Gastrocnemius medialis (tissue), 4 donors: ENCODE results near the gene HOMEZ.

Experiments
- POLR2A ChIP-seq, 2 donors: fragments of 450-650 bp; IDR thresholded peaks; one replicate each; pipeline ENCODE4 v1.6.1; 2017; ENCODE audit warnings: antibody characterized with exemption in 2 of 2, mild to moderate bottlenecking in 2 of 2, moderate library complexity in 2 of 2
- TF ChIP-seq, protein P1 (sequence below), 5 experiments: fragments of 450-650 bp in 3 of 5; fragments of 200-600 bp in 2 of 5; sonication (generic) in 2 of 5; IDR thresholded peaks in 4 of 5; conservative IDR thresholded peaks in 1 of 5; 1 replicate in 4 of 5; 2 replicates in 1 of 5; pipeline ENCODE4 v1.5.1; 2016 to 2019; ENCODE audit warnings: antibody characterized with exemption in 5 of 5, mild to moderate bottlenecking in 3 of 5, moderate library complexity in 3 of 5

DNA sequence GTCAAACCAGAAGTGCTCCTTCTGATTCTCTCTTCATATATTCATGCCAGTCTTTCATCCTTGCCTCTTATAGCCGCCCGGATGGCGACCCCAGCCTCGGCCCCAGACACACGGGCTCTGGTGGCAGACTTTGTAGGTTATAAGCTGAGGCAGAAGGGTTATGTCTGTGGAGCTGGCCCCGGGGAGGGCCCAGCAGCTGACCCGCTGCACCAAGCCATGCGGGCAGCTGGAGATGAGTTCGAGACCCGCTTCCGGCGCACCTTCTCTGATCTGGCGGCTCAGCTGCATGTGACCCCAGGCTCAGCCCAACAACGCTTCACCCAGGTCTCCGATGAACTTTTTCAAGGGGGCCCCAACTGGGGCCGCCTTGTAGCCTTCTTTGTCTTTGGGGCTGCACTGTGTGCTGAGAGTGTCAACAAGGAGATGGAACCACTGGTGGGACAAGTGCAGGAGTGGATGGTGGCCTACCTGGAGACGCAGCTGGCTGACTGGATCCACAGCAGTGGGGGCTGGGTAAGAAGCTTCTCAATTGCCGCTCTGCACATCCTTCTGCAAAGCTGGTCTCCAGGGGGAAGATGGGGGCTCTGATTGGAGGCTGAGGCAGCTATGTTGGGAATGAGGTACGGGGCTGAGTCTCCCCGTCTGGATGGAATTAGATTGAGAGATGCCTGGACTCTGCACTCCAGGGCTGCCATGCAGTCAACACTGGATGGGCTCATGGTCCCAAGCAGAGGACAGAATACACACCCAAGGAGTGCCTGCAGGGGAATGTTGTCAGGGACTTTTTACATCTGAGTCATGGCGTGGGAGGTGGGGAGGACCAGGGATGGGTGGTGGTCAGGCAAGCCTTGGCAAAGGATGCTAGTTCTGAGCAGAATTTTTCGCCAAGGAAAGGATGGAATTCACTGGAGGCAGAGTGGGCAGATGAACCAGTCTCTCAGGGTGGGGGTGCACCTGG is 22.0 kb upstream of the HOMEZ start:
- TF ChIP-seq POLR2A (IDR thresholded peaks at IDR 0.05), result no peak
- TF ChIP-seq, protein P1, sequence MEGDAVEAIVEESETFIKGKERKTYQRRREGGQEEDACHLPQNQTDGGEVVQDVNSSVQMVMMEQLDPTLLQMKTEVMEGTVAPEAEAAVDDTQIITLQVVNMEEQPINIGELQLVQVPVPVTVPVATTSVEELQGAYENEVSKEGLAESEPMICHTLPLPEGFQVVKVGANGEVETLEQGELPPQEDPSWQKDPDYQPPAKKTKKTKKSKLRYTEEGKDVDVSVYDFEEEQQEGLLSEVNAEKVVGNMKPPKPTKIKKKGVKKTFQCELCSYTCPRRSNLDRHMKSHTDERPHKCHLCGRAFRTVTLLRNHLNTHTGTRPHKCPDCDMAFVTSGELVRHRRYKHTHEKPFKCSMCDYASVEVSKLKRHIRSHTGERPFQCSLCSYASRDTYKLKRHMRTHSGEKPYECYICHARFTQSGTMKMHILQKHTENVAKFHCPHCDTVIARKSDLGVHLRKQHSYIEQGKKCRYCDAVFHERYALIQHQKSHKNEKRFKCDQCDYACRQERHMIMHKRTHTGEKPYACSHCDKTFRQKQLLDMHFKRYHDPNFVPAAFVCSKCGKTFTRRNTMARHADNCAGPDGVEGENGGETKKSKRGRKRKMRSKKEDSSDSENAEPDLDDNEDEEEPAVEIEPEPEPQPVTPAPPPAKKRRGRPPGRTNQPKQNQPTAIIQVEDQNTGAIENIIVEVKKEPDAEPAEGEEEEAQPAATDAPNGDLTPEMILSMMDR (IDR thresholded peaks at IDR 0.05 in 4 of 5, conservative IDR thresholded peaks at IDR 0.05 in 1 of 5), result no peak
